Activated naive CD4-positive, alpha-beta T cell treated with anti-CD3 and anti-CD28 coated beads, Interleukin-2, amount 50 U/mL, for 16 hours (primary cell): Measurements from ENCODE around the gene MAPRE3.
"Not testable (repeated sequence)": the region's sequence is repeated elsewhere in the genome, so short reads cannot be mapped to it uniquely, and the experiment has no call there.

Experiments
- DNase-seq: peaks from one replicate; pipeline ENCODE4 v3.0.0-alpha.2; 2020

MAPRE3 gene

DNA sequence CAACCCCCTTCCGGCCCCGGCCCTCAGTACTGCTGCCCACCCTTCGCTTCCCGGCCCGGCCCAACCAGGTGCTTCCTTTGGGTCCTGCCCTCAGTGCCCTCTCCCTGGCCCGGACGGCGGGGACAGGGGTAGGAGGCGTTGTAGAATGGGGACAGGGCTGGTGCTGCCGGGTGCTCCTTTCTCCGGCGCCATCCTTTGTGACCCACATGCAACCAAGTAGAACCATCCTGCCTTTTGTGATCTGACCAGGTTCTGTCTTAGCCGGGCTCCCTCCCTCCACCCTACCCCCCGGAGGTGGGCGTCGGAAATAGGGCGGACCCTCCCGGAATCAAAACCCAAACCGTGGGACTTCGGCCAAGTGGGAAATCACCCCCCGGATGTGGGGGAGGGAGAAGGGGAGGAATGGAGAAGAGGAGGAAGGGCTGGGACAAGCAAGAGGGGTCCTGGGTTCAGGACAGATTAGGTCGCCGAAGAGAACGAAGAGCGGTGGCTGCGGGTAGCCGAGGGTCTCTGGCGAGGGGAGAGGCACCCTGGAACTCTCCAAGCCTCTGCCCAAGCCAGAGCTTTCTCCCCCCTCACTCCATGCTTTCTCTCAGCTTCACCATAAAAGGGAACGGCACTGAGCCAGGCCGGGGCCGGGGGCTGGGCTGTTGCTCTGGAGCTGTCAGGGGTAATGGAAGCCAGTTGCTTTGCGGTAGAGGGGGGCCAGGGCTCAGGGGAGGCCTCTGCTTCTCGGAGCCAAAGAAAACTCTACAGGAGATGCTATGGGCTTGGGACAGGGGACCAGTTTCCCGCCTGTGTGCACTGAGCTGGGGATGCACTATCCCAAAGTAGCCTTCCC is 101.8 kb downstream of the MAPRE3 start:
- DNase-seq = no peak

DNA sequence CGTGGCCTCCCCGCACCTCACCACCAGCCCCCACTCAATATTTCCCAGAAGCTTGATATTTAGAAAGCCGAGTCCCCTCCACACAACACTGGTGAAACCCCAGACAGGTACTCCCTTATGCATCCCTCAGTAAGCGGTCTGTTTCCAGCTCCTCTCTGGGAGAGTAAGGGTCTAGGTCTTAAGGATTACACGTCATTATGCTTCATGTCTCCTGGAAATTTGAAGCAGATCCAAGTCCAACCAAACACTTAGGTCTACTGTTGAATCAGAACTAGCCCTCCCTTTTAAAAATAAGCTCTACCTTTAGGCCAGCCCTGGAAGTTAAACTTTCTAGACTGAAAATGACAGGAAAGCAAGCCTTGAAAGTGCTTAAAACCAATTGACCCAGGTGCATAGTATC is 102.5 kb downstream of the MAPRE3 start:
- no peak for DNase-seq

DNA sequence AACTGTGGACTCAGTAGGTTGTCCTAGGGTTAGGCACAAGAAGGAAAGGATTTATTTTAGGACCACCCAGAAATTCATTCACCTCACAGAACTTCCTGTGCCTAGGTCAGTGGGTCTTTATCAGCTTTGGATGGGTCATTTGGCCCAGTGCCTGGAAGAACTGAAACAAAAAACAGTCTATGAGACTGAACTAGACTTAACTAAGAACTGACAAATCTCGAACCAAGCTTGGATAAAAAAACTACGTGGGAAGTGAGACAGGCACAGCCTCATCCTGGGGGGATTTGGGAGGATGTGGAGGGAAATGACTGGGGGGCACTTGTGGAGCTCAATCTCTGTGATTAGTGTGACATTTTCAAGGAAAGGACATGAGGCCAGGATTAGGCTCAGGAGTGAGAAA is 103.3 kb downstream of the MAPRE3 start:
- DNase-seq = no peak

DNA sequence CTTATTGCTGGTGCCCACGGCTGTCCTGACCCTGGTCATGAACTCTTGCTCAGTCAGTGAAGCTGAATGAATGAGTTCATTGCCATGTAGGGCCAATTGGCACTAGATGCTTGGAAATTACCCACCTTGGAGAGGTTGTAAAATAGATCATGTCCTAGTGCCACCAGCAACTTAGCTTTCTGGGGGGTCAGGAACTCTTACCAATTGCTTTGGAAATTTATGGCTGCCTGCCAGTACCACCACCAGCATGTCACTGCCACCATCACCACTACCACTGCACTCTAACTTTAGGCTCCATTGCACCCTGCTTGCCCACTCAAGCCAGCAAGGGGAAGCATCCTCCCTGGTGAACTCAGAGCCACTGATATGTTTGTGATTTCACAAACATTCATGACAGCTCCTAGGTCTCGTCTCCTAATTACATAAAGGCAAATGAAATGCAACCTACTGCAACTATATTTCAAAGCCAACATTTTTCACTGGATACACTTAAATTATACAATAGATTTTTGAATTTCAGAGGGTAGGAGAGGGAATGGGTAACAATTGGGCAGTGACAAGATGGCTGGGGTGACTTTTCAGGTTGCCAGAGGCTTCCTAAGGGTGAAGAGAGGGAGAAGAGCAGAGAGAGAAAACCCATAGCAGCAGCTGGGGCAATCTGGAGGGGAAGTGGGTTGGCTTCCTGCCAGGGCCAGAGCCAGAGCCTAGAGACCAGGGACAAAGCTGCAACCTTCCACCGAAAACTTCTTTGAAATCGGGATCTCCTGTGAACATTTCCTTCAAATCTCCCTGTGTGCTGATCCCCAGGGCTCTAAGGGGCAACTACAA is 104.5 kb downstream of the MAPRE3 start:
- no peak for DNase-seq

DNA sequence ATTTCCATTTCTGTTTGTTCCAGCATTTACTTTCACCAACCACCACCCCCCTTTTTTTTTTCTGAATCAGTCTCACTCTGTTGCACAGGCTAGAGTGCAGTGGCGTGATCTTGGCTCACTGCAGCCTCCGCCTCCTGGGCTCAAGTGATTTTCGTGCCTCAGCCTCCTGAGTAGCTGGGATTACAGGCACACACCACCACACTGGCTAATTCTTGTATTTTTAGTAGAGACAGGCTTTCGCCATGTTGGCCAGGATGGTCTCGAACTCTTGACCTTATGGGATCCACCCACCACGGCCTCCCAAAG is 105.1 kb downstream of the MAPRE3 start:
- not testable (repeated sequence) for DNase-seq

DNA sequence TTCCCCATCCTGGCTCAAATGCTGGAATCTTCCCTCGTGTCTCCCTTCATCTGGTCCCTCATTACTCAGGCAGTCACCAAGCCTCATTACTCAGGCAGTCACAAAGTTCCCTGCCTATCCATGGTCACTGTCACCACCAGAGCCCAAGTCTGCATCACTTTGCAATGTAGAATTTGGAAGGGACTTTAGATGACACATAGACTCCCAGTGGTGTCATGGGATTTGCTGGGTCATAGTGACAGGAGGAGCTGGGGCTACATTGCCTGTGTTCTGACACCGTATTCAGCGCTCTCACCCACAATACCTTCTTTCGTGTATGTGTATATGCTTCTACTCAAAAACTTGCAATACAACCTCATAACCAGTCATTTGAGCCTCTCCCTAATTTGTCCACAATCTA is 105.9 kb downstream of the MAPRE3 start:
- no peak for DNase-seq
